Measurements from ENCODE around the gene MTMR2. TPM values are rescaled to one million over a fixed set of nuclear protein-coding genes. Genes with fewer than 3 reads are reported as not detected.
A peak's percentile ranks its signal among the peaks of the same experiment; 100 is the strongest.

Gene MTMR2
- total RNA-seq, 1 donor from 2014 or later: 18.8 TPM

GRCh38 chr11:95920460-95921105 lies 3.3 kb downstream of the MTMR2 start:
- H3K36me3 ChIP-seq (ENCODE audit: control insufficient read depth in 3 of 3, insufficient read depth in 3 of 3, low read length in 3 of 3): no peaks in the 10 kb centered on the region

GRCh38 chr11:95919514-95919913 lies 4.4 kb downstream of the MTMR2 start:
- no peak overlapping the region for H3K27ac ChIP-seq (ENCODE audit: low read depth, low read length)
- no peak overlapping the region for H3K4me3 ChIP-seq (ENCODE audit: low read length in 3 of 3)
- H3K27me3 ChIP-seq (ENCODE audit: control insufficient read depth in 3 of 3, insufficient read depth in 3 of 3, low read length in 3 of 3): no peaks in the 10 kb centered on the region
- H3K9me3 ChIP-seq (ENCODE audit: control insufficient read depth in 3 of 3, low read length in 3 of 3): no peaks in the 10 kb centered on the region
- H3K4me1 ChIP-seq (ENCODE audit: control insufficient read depth in 3 of 3, insufficient read depth in 3 of 3, low read length in 3 of 3): peaks cover 7 to 32% (median 14%) of the 10 kb centered on the region in 3 donors
- no peak overlapping the region for H3K9ac ChIP-seq (ENCODE audit: low read depth in 1 of 3, low read length in 3 of 3)
- H3K36me3 ChIP-seq (ENCODE audit: control insufficient read depth in 3 of 3, insufficient read depth in 3 of 3, low read length in 3 of 3): no peaks in the 10 kb centered on the region

More at GRCh38 chr11:95920460-95921105, 3.3 kb downstream of the MTMR2 start:
- Histone ChIP-seq H3K4me1 (ENCODE audit: control insufficient read depth in 3 of 3, insufficient read depth in 3 of 3, low read length in 3 of 3) (peaks cover 11 to 31% (median 19%) of the 10 kb centered on the region in 3 donors), H3K4me3 (ENCODE audit: low read length in 3 of 3) (no peak overlapping the region), H3K27me3 (ENCODE audit: control insufficient read depth in 3 of 3, insufficient read depth in 3 of 3, low read length in 3 of 3) (no peaks in the 10 kb centered on the region), H3K9me3 (ENCODE audit: control insufficient read depth in 3 of 3, low read length in 3 of 3) (no peaks in the 10 kb centered on the region), H3K27ac (ENCODE audit: low read depth, low read length) (no peak overlapping the region), H3K9ac (ENCODE audit: low read depth in 1 of 3, low read length in 3 of 3) (no peak overlapping the region)

- no peak overlapping the region for H3K27ac ChIP-seq (ENCODE audit: low read depth, low read length)
- H3K9ac ChIP-seq (ENCODE audit: low read depth in 1 of 3, low read length in 3 of 3): no peak overlapping the region
- no peak overlapping the region for H3K4me3 ChIP-seq (ENCODE audit: low read length in 3 of 3)
- no peaks in the 10 kb centered on the region for H3K36me3 ChIP-seq (ENCODE audit: control insufficient read depth in 3 of 3, insufficient read depth in 3 of 3, low read length in 3 of 3)
- no peaks in the 10 kb centered on the region for H3K27me3 ChIP-seq (ENCODE audit: control insufficient read depth in 3 of 3, insufficient read depth in 3 of 3, low read length in 3 of 3)
- H3K4me1 ChIP-seq (ENCODE audit: control insufficient read depth in 3 of 3, insufficient read depth in 3 of 3, low read length in 3 of 3): peaks cover 7 to 35% (median 9%) of the 10 kb centered on the region in 3 donors
- H3K9me3 ChIP-seq (ENCODE audit: control insufficient read depth in 3 of 3, low read length in 3 of 3): no peaks in the 10 kb centered on the region
Observed at GRCh38 chr11:95918720-95919119, 5.2 kb downstream of the MTMR2 start.

- Histone ChIP-seq H3K9ac (ENCODE audit: low read depth in 1 of 3, low read length in 3 of 3) (no peak overlapping the region), H3K4me1 (ENCODE audit: control insufficient read depth in 3 of 3, insufficient read depth in 3 of 3, low read length in 3 of 3) (peaks cover 7 to 30% (median 9%) of the 10 kb centered on the region in 3 donors), H3K27ac (ENCODE audit: low read depth, low read length) (no peak overlapping the region)
Observed at GRCh38 chr11:95918056-95918455, 5.9 kb downstream of the MTMR2 start.

GRCh38 chr11:95917193-95918036 lies 6.5 kb downstream of the MTMR2 start:
- H3K4me1 ChIP-seq (ENCODE audit: control insufficient read depth in 3 of 3, insufficient read depth in 3 of 3, low read length in 3 of 3): peaks cover 5 to 25% (median 9%) of the 10 kb centered on the region in 3 donors
- no peaks in the 10 kb centered on the region for H3K36me3 ChIP-seq (ENCODE audit: control insufficient read depth in 3 of 3, insufficient read depth in 3 of 3, low read length in 3 of 3)
- H3K9ac ChIP-seq (ENCODE audit: low read depth in 1 of 3, low read length in 3 of 3): no peak overlapping the region
- peak overlapping the region; percentile 34 for H3K27ac ChIP-seq (ENCODE audit: low read depth, low read length)
- H3K27me3 ChIP-seq (ENCODE audit: control insufficient read depth in 3 of 3, insufficient read depth in 3 of 3, low read length in 3 of 3): no peaks in the 10 kb centered on the region
- no peak overlapping the region for H3K4me3 ChIP-seq (ENCODE audit: low read length in 3 of 3)
- no peaks in the 10 kb centered on the region for H3K9me3 ChIP-seq (ENCODE audit: control insufficient read depth in 3 of 3, low read length in 3 of 3)

More at GRCh38 chr11:95918056-95918455, 5.9 kb downstream of the MTMR2 start:
- H3K9me3 ChIP-seq (ENCODE audit: control insufficient read depth in 3 of 3, low read length in 3 of 3): no peaks in the 10 kb centered on the region
- no peaks in the 10 kb centered on the region for H3K27me3 ChIP-seq (ENCODE audit: control insufficient read depth in 3 of 3, insufficient read depth in 3 of 3, low read length in 3 of 3)
- H3K4me3 ChIP-seq (ENCODE audit: low read length in 3 of 3): no peak overlapping the region
- H3K36me3 ChIP-seq (ENCODE audit: control insufficient read depth in 3 of 3, insufficient read depth in 3 of 3, low read length in 3 of 3): no peaks in the 10 kb centered on the region

- peaks cover 5 to 17% (median 9%) of the 10 kb centered on the region in 3 donors for H3K4me1 ChIP-seq (ENCODE audit: control insufficient read depth in 3 of 3, insufficient read depth in 3 of 3, low read length in 3 of 3)
- no peaks in the 10 kb centered on the region for H3K36me3 ChIP-seq (ENCODE audit: control insufficient read depth in 3 of 3, insufficient read depth in 3 of 3, low read length in 3 of 3)
- no peak overlapping the region for H3K9ac ChIP-seq (ENCODE audit: low read depth in 1 of 3, low read length in 3 of 3)
- H3K27me3 ChIP-seq (ENCODE audit: control insufficient read depth in 3 of 3, insufficient read depth in 3 of 3, low read length in 3 of 3): no peaks in the 10 kb centered on the region
- H3K4me3 ChIP-seq (ENCODE audit: low read length in 3 of 3): no peak overlapping the region
- H3K27ac ChIP-seq (ENCODE audit: low read depth, low read length): no peak overlapping the region
- H3K9me3 ChIP-seq (ENCODE audit: control insufficient read depth in 3 of 3, low read length in 3 of 3): no peaks in the 10 kb centered on the region
Observed at GRCh38 chr11:95916049-95916448, 7.9 kb downstream of the MTMR2 start.

GRCh38 chr11:95915051-95915450 lies 8.9 kb downstream of the MTMR2 start:
- no peaks in the 10 kb centered on the region for H3K36me3 ChIP-seq (ENCODE audit: control insufficient read depth in 3 of 3, insufficient read depth in 3 of 3, low read length in 3 of 3)
- H3K4me1 ChIP-seq (ENCODE audit: control insufficient read depth in 3 of 3, insufficient read depth in 3 of 3, low read length in 3 of 3): peaks cover 5 to 17% (median 9%) of the 10 kb centered on the region in 3 donors
- H3K4me3 ChIP-seq (ENCODE audit: low read length in 3 of 3): no peak overlapping the region
- no peaks in the 10 kb centered on the region for H3K9me3 ChIP-seq (ENCODE audit: control insufficient read depth in 3 of 3, low read length in 3 of 3)
- no peak overlapping the region for H3K9ac ChIP-seq (ENCODE audit: low read depth in 1 of 3, low read length in 3 of 3)
- H3K27me3 ChIP-seq (ENCODE audit: control insufficient read depth in 3 of 3, insufficient read depth in 3 of 3, low read length in 3 of 3): no peaks in the 10 kb centered on the region
- no peak overlapping the region for H3K27ac ChIP-seq (ENCODE audit: low read depth, low read length)

- Histone ChIP-seq H3K36me3 (ENCODE audit: control insufficient read depth in 3 of 3, insufficient read depth in 3 of 3, low read length in 3 of 3) (no peaks in the 10 kb centered on the region), H3K9me3 (ENCODE audit: control insufficient read depth in 3 of 3, low read length in 3 of 3) (no peaks in the 10 kb centered on the region), H3K9ac (ENCODE audit: low read depth in 1 of 3, low read length in 3 of 3) (no peak overlapping the region), H3K4me1 (ENCODE audit: control insufficient read depth in 3 of 3, insufficient read depth in 3 of 3, low read length in 3 of 3) (peaks cover 5 to 17% (median 9%) of the 10 kb centered on the region in 3 donors), H3K4me3 (ENCODE audit: low read length in 3 of 3) (no peak overlapping the region), H3K27me3 (ENCODE audit: control insufficient read depth in 3 of 3, insufficient read depth in 3 of 3, low read length in 3 of 3) (no peaks in the 10 kb centered on the region), H3K27ac (ENCODE audit: low read depth, low read length) (no peak overlapping the region)
Observed at GRCh38 chr11:95913830-95914615, 9.9 kb downstream of the MTMR2 start.

- Histone ChIP-seq H3K36me3 (ENCODE audit: control insufficient read depth in 3 of 3, insufficient read depth in 3 of 3, low read length in 3 of 3) (no peaks in the 10 kb centered on the region), H3K27me3 (ENCODE audit: control insufficient read depth in 3 of 3, insufficient read depth in 3 of 3, low read length in 3 of 3) (no peaks in the 10 kb centered on the region), H3K4me1 (ENCODE audit: control insufficient read depth in 3 of 3, insufficient read depth in 3 of 3, low read length in 3 of 3) (peaks cover 5 to 17% (median 9%) of the 10 kb centered on the region in 3 donors), H3K4me3 (ENCODE audit: low read length in 3 of 3) (no peak overlapping the region), H3K9ac (ENCODE audit: low read depth in 1 of 3, low read length in 3 of 3) (no peak overlapping the region), H3K9me3 (ENCODE audit: control insufficient read depth in 3 of 3, low read length in 3 of 3) (no peaks in the 10 kb centered on the region), H3K27ac (ENCODE audit: low read depth, low read length) (no peak overlapping the region)
Observed at GRCh38 chr11:95912902-95913560, 10.9 kb downstream of the MTMR2 start.
